ENCODE measurements around the gene SVOPL.

DNA sequence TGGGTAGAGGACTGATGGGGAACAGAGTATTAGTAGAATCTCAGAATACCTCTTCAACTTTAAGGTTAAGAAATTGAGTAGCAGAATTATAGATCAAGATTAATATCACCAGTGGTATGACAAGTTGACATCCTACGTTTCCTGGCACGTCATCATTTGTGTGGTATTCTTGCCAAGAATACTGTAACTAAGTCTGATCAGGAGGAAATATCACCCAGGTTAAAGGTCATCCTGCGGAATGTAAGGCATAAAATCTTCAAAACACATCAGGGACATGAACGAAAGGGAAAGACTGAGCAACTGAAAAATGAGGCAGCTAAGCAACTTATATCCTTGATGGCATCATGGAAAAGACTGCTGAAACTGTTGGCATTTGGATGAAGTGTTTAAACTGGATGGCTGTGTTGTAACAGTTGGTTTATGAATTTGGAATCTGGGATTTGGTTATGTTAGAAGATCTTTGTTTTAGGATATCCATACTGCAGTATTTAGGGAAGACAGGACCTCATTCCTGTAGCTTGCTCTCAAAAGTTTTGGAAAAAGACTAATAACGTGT, 155.0 kb downstream of the SVOPL start:
- TF ChIP-seq, protein P1, sequence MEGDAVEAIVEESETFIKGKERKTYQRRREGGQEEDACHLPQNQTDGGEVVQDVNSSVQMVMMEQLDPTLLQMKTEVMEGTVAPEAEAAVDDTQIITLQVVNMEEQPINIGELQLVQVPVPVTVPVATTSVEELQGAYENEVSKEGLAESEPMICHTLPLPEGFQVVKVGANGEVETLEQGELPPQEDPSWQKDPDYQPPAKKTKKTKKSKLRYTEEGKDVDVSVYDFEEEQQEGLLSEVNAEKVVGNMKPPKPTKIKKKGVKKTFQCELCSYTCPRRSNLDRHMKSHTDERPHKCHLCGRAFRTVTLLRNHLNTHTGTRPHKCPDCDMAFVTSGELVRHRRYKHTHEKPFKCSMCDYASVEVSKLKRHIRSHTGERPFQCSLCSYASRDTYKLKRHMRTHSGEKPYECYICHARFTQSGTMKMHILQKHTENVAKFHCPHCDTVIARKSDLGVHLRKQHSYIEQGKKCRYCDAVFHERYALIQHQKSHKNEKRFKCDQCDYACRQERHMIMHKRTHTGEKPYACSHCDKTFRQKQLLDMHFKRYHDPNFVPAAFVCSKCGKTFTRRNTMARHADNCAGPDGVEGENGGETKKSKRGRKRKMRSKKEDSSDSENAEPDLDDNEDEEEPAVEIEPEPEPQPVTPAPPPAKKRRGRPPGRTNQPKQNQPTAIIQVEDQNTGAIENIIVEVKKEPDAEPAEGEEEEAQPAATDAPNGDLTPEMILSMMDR (IDR thresholded peaks at IDR 0.05), result no peak
- TF ChIP-seq POLR2AphosphoS5 (IDR thresholded peaks at IDR 0.05; ENCODE audit: insufficient read depth in 1 of 2, low read depth in 1 of 2), result no peak
- TF ChIP-seq POLR2A (IDR thresholded peaks at IDR 0.05), result no peak
